GOT3 (cell line): ENCODE measurements around the gene RLIM.

Source experiments
- DNase-seq: peaks from one replicate; lab custom pipeline; 2025; ENCODE audit warnings: mixed read lengths; lab: John Stamatoyannopoulos, UW

RLIM gene

GRCh38 chrX:74536152-74536831 is 78.1 kb downstream of the RLIM start:
- no peak for DNase-seq

- no peak for DNase-seq
Measured at GRCh38 chrX:74535408-74536151, 78.8 kb downstream of the RLIM start.
